Occipital lobe (tissue), 2 donors: ENCODE measurements around the gene TSHZ2. TPM values are rescaled to one million over a fixed set of nuclear protein-coding genes. Genes with fewer than 3 reads are reported as not detected.

Experiments
- DNase-seq: peaks from one replicate; lab custom pipeline; 2025; lab: John Stamatoyannopoulos, UW
- total RNA-seq: library from RNA; depleted of rRNA; stranded (reverse); fragments of >200 nt; gene quantifications from one replicate; pipeline ENCODE4 v1.2.3, GENCODE V29; 2014

Gene TSHZ2
- total RNA-seq, 1 donor from 2014 or later: 0.31 TPM

- no peak for DNase-seq
Measured at GRCh38 chr20:53055367-53056067, 83.4 kb downstream of the TSHZ2 start.

GRCh38 chr20:53057579-53057978, 85.4 kb downstream of the TSHZ2 start:
- no peak for DNase-seq

GRCh38 chr20:53059848-53060247, 87.7 kb downstream of the TSHZ2 start:
- DNase-seq: no peak

- DNase-seq: no peak
Measured at GRCh38 chr20:53061192-53062108, 89.3 kb downstream of the TSHZ2 start.

- DNase-seq: no peak
Measured at GRCh38 chr20:53064935-53065334, 92.8 kb downstream of the TSHZ2 start.

GRCh38 chr20:53068241-53068640, 96.1 kb downstream of the TSHZ2 start:
- DNase-seq: no peak

GRCh38 chr20:53069132-53069531, 97.0 kb downstream of the TSHZ2 start:
- DNase-seq: no peak

GRCh38 chr20:53070224-53070623, 98.1 kb downstream of the TSHZ2 start:
- DNase-seq: no peak

- DNase-seq: no peak
Measured at GRCh38 chr20:53070706-53071392, 98.7 kb downstream of the TSHZ2 start.

GRCh38 chr20:53071833-53072232, 99.7 kb downstream of the TSHZ2 start:
- DNase-seq: no peak

GRCh38 chr20:53072923-53073579, 100.9 kb downstream of the TSHZ2 start:
- DNase-seq: no peak

GRCh38 chr20:53073636-53074415, 101.7 kb downstream of the TSHZ2 start:
- no peak for DNase-seq

- DNase-seq: no peak
Measured at GRCh38 chr20:53074811-53075314, 102.7 kb downstream of the TSHZ2 start.

- no peak for DNase-seq
Measured at GRCh38 chr20:53076668-53077067, 104.5 kb downstream of the TSHZ2 start.

GRCh38 chr20:53077373-53078205, 105.4 kb downstream of the TSHZ2 start:
- DNase-seq: no peak

GRCh38 chr20:53078761-53079160, 106.6 kb downstream of the TSHZ2 start:
- no peak for DNase-seq

GRCh38 chr20:53079261-53079691, 107.1 kb downstream of the TSHZ2 start:
- DNase-seq: no peak

GRCh38 chr20:53079828-53080686, 107.9 kb downstream of the TSHZ2 start:
- no peak for DNase-seq

- DNase-seq: no peak
Measured at GRCh38 chr20:53080687-53080962, 108.5 kb downstream of the TSHZ2 start.
